B cell (primary cell): ENCODE measurements around the gene GRID1. TPM values are rescaled to one million over a fixed set of nuclear protein-coding genes. Genes with fewer than 3 reads are reported as not detected.

ENCODE experiments used
- ATAC-seq: fragments of 200-7000 bp; cut with Tn5 transposase; one replicate; pipeline ENCODE4 v1.10.0; 2021; ENCODE audit warnings: low read depth, mild to moderate bottlenecking, moderate number of reproducible peaks, moderate library complexity
- CTCF ChIA-PET: fragments of 350-600 bp; sonication (Branson Sonifier 250); formaldehyde crosslinking; loops from one replicate; lab custom pipeline; 2021; ENCODE audit warnings: antibody characterized with exemption, inconsistent platforms; lab: Charles Lee
- POLR2A ChIA-PET: fragments of 350-600 bp; sonication (Branson Sonifier 250); formaldehyde crosslinking; loops from one replicate; lab custom pipeline; 2021; ENCODE audit warnings: antibody characterized with exemption; lab: Charles Lee
- DNase-seq: peaks from one replicate; pipeline ENCODE4 v3.0.0; 2013
- H2AFZ ChIP-seq: 2 replicates; pipeline ENCODE4 v1.6.1; 2012; ENCODE audit warnings: mild to moderate bottlenecking, low read depth, low read length; ENCODE audit not compliant: insufficient read depth, poor library complexity, severe bottlenecking
- H3K27ac ChIP-seq, 2 donors: 1 replicate in 1 of 2; 2 replicates in 1 of 2; pipeline ENCODE4 v1.5.1; 2012 to 2013; ENCODE audit warnings: low read length in 2 of 2, mild to moderate bottlenecking in 2 of 2, moderate library complexity in 1 of 2
- H3K27me3 ChIP-seq, 4 experiments: fragments of 200-600 bp in 1 of 4; sonication (generic) in 1 of 4; replicated peaks in 1 of 4; 1 replicate in 2 of 4; 2 replicates in 2 of 4; pipeline versions ENCODE4 v1.6.1 to v1.7.0; 2013 to 2016; ENCODE audit warnings: low read length in 3 of 4, mild to moderate bottlenecking in 2 of 4, mixed read lengths in 1 of 4, moderate library complexity in 1 of 4; ENCODE audit not compliant: insufficient read depth in 4 of 4, control insufficient read depth in 3 of 4; ENCODE audit errors: control extremely low read depth in 1 of 4
- H3K36me3 ChIP-seq, 2 experiments: replicated peaks in 1 of 2; 1 replicate in 1 of 2; 2 replicates in 1 of 2; pipeline versions ENCODE4 v1.6.1 to v1.7.1; 2013; ENCODE audit warnings: low read length in 1 of 2; ENCODE audit not compliant: insufficient read depth in 2 of 2, control insufficient read depth in 1 of 2; ENCODE audit errors: control extremely low read depth in 1 of 2, extremely low read depth in 1 of 2
- H3K4me1 ChIP-seq, 2 donors: fragments of 200-600 bp in 1 of 2; sonication (generic) in 1 of 2; 1 replicate in 1 of 2; 2 replicates in 1 of 2; pipeline versions ENCODE4 v1.5.1 to v1.6.1; 2013 to 2017; ENCODE audit warnings: low read length in 2 of 2; ENCODE audit not compliant: control insufficient read depth in 2 of 2, insufficient read depth in 2 of 2
- H3K4me2 ChIP-seq: replicated peaks from 2 replicates; pipeline ENCODE3; 2012; ENCODE audit warnings: mild to moderate bottlenecking, low read depth, low read length; ENCODE audit not compliant: poor library complexity, severe bottlenecking
- H3K4me3 ChIP-seq, 5 experiments: fragments of 200-600 bp in 1 of 5; sonication (generic) in 1 of 5; 1 replicate in 3 of 5; 2 replicates in 2 of 5; pipeline versions ENCODE4 v1.5.1 to v1.7.0; 2011 to 2016; ENCODE audit warnings: low read length in 4 of 5, mild to moderate bottlenecking in 4 of 5, low read depth in 2 of 5, control low read depth in 1 of 5, moderate library complexity in 1 of 5; ENCODE audit not compliant: insufficient read depth in 1 of 5; ENCODE audit errors: control extremely low read depth in 1 of 5, extremely low read depth in 1 of 5
- H3K79me2 ChIP-seq: fragments of 200-600 bp; sonication (generic); one replicate; pipeline ENCODE4 v1.6.0; 2016; ENCODE audit warnings: low read length; ENCODE audit not compliant: control insufficient read depth, insufficient read depth
- H3K9ac ChIP-seq: fragments of 200-600 bp; sonication (generic); 2 replicates; pipeline ENCODE4 v1.6.1; 2017; ENCODE audit warnings: mild to moderate bottlenecking, low read length, moderate library complexity
- H3K9me3 ChIP-seq, 3 donors: one replicate each; pipeline versions ENCODE4 v1.6.1 to v1.7.1; 2013; ENCODE audit warnings: low read length in 2 of 3; ENCODE audit not compliant: control insufficient read depth in 2 of 3, insufficient read depth in 1 of 3; ENCODE audit errors: control extremely low read depth in 1 of 3
- H4K20me1 ChIP-seq: 2 replicates; pipeline ENCODE4 v1.6.0; 2012; ENCODE audit warnings: mild to moderate bottlenecking, low read length; ENCODE audit not compliant: insufficient read depth, control insufficient read depth, poor library complexity, severe bottlenecking
- H3K27ac Mint-ChIP-seq: one replicate; pipeline ENCODE4 v1.8.0; 2021; ENCODE audit warnings: mixed read lengths
- H3K27me3 Mint-ChIP-seq: one replicate; pipeline ENCODE4 v1.8.0; 2021; ENCODE audit warnings: mixed read lengths
- H3K4me1 Mint-ChIP-seq: one replicate; pipeline ENCODE4 v1.8.0; 2021; ENCODE audit warnings: mixed read lengths
- H3K4me3 Mint-ChIP-seq: one replicate; pipeline ENCODE4 v1.8.0; 2021; ENCODE audit warnings: mixed read lengths
- H3K9me3 Mint-ChIP-seq: one replicate; pipeline ENCODE4 v1.8.0; 2022; ENCODE audit warnings: mixed read lengths; ENCODE audit not compliant: insufficient read depth
- EZH2 ChIP-seq: IDR thresholded peaks from 2 replicates; pipeline ENCODE4 v1.6.1; 2012; ENCODE audit warnings: borderline replicate concordance, low read depth, mild to moderate bottlenecking, moderate library complexity, low read length; ENCODE audit not compliant: insufficient read depth, poor library complexity, severe bottlenecking
- WGBS: methylation state at CpG from one replicate; pipeline ENCODE4 v1.1.5; 2013; ENCODE audit warnings: missing lambda C conversion rate; ENCODE audit not compliant: insufficient coverage; 5-methylcytosine and 5-hydroxymethylcytosine counted together
- intact Hi-C: fragments of 100-400 bp; cut with micrococcal nuclease; formaldehyde crosslinking; loops from one replicate; pipeline ENCODE4 v1.10.0; 2022
- polyA plus RNA-seq: library from polyadenylated mRNA; depleted of rRNA; stranded (reverse); fragments of >200 nt; gene quantifications from 2 replicates; pipeline ENCODE4 v1.2.3, GENCODE V29; 2012
- total RNA-seq, 2 donors: library from RNA; stranded (reverse); fragments of 120-200 nt in 1 of 2; gene quantifications; 1 replicate in 1 of 2; 2 replicates in 1 of 2; pipeline versions ENCODE4 v1.2.3 to v1.2.4, GENCODE V29; 2013 to 2022
- TF ChIP-seq, protein P1 (sequence below): fragments of 200-600 bp; IDR thresholded peaks from one replicate; pipeline ENCODE4 v1.8.0; 2022; ENCODE audit warnings: antibody characterized with exemption, mild to moderate bottlenecking

GRID1 gene
- total and polyA plus RNA-seq, 2 donors (not counting 1 experiment from before 2014, with no cell fraction given), result not detected

DNA sequence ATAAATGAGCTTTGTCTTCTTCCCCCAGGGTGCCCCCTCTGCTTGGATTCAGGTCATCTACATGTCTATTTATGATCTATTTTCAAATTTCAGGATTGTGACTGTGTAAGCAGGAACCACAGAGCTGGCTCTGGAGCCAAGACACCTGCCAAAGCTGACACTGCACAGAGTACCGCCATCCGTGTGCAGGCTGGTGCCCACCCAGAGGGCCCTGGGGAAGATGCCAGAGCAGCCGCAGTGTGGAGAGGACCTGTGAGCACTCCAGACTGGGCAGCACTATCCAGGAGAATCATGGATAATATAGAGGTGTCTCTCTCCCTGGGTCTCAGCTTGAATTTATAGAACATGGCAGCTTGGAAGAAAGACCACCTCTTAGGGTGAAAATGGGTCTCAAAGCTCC lies 577.5 kb downstream of the GRID1 start:
- no peak overlapping the region for H3K9ac ChIP-seq
- CTCF ChIA-PET, result no interaction called here
- POLR2A ChIA-PET, result no interaction called here

DNA sequence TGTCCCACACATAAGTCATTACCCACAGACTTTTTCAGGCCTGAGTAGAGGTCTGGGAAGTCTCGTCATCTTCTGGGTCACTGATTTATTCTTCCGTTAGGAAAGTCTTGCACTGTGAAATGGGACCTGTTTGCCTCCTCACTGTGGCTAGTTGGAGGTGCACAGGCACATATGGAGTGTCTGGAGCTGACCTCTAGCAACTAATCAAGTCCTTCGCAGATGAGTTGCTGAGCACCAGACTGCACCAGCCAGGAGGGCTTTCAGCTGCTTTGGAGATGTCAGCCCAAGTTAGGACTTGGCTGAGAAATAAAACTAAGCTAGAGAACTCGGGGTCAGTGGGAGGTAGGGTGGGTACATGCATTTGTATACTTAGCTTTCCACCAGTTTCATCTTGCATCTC lies 578.0 kb downstream of the GRID1 start:
- no peaks in the 10 kb centered on the region for H3K4me1 ChIP-seq
- no peak overlapping the region for H3K4me3 Mint-ChIP-seq
- peaks cover 9% of the 10 kb centered on the region for H3K27me3 Mint-ChIP-seq
- H3K4me1 Mint-ChIP-seq, result no peaks in the 10 kb centered on the region
- POLR2A ChIA-PET, result no interaction called here
- TF ChIP-seq EZH2, result no peak
- TF ChIP-seq, protein P1, sequence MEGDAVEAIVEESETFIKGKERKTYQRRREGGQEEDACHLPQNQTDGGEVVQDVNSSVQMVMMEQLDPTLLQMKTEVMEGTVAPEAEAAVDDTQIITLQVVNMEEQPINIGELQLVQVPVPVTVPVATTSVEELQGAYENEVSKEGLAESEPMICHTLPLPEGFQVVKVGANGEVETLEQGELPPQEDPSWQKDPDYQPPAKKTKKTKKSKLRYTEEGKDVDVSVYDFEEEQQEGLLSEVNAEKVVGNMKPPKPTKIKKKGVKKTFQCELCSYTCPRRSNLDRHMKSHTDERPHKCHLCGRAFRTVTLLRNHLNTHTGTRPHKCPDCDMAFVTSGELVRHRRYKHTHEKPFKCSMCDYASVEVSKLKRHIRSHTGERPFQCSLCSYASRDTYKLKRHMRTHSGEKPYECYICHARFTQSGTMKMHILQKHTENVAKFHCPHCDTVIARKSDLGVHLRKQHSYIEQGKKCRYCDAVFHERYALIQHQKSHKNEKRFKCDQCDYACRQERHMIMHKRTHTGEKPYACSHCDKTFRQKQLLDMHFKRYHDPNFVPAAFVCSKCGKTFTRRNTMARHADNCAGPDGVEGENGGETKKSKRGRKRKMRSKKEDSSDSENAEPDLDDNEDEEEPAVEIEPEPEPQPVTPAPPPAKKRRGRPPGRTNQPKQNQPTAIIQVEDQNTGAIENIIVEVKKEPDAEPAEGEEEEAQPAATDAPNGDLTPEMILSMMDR, result no peak
- CTCF ChIA-PET, result no interaction called here
- H3K79me2 ChIP-seq, result no peaks in the 10 kb centered on the region
- 92% methylated on average over 2 of the region's 4 CpGs for WGBS
- H3K4me3 ChIP-seq, result no peak overlapping the region
- no peaks in the 10 kb centered on the region for H3K27me3 ChIP-seq
- ATAC-seq, result no peak
- H3K27ac ChIP-seq, result no peak overlapping the region
- no peak for DNase-seq
- no peak overlapping the region for H3K27ac Mint-ChIP-seq
- intact Hi-C loops, result no loop called here
- no peak overlapping the region for H3K4me2 ChIP-seq
- H3K36me3 ChIP-seq, result no peaks in the 10 kb centered on the region
- H3K9me3 Mint-ChIP-seq, result no peaks in the 10 kb centered on the region
- no peaks in the 10 kb centered on the region for H4K20me1 ChIP-seq
- H3K9me3 ChIP-seq, result no peaks in the 10 kb centered on the region
- H3K9ac ChIP-seq, result no peak overlapping the region
- H2AFZ ChIP-seq, result no peak overlapping the region

More for the DNA sequence above, 577.5 kb downstream of the GRID1 start:
- Mint-ChIP-seq H3K27ac (no peak overlapping the region), H3K27me3 (peaks cover 9% of the 10 kb centered on the region), H3K4me3 (no peak overlapping the region), H3K4me1 (no peaks in the 10 kb centered on the region), H3K9me3 (no peaks in the 10 kb centered on the region)
- Histone ChIP-seq H3K9me3 (no peaks in the 10 kb centered on the region), H3K36me3 (no peaks in the 10 kb centered on the region), H3K27me3 (no peaks in the 10 kb centered on the region), H3K79me2 (no peaks in the 10 kb centered on the region), H3K4me3 (no peak overlapping the region), H4K20me1 (no peaks in the 10 kb centered on the region), H3K27ac (no peak overlapping the region), H2AFZ (no peak overlapping the region), H3K4me1 (no peaks in the 10 kb centered on the region), H3K4me2 (no peak overlapping the region)
- ATAC-seq, result no peak
- intact Hi-C loops, result no loop called here
- no peak for DNase-seq
- TF ChIP-seq, protein P1, result no peak
- TF ChIP-seq EZH2, result no peak
- 93% methylated on average over 3 of the region's 3 CpGs for WGBS
